ENCODE results near the gene MNX1. TPM values are rescaled to one million over a fixed set of nuclear protein-coding genes. Genes with fewer than 3 reads are reported as not detected.

MNX1 gene
- total and polyA plus RNA-seq, 2 donors = 0.07 to 0.09 TPM

- H3K36me3 ChIP-seq (ENCODE audit: control insufficient read depth in 2 of 2, insufficient read depth in 2 of 2, low read length in 1 of 2) = peaks cover 57 to 68% of the 10 kb centered on the region in 2 donors
- no peaks in the 10 kb centered on the region for H3K27me3 ChIP-seq (ENCODE audit: control insufficient read depth in 2 of 2, insufficient read depth in 1 of 2, low read length in 1 of 2)
- H3K4me1 ChIP-seq (ENCODE audit: control insufficient read depth in 2 of 2, insufficient read depth in 2 of 2, low read length in 2 of 2) = no peaks in the 10 kb centered on the region
- H3K9me3 ChIP-seq (ENCODE audit: control insufficient read depth in 2 of 2, insufficient read depth in 1 of 2, low read length in 1 of 2) = no peaks in the 10 kb centered on the region
- H3K27ac ChIP-seq (ENCODE audit: low read depth in 1 of 2, low read length in 1 of 2) = no peak overlapping the region
- WGBS = 98% methylated on average over 27 of the region's 27 CpGs
- no peak for DNase-seq (ENCODE audit: low read depth in 6 of 9, low spot score in 9 of 9)
- H3K4me3 ChIP-seq (ENCODE audit: low read length in 2 of 2) = no peak overlapping the region
These were observed 42.3 kb downstream of the MNX1 start for GRCh38 chr7:156968183-156968582.

- no peak overlapping the region for H3K4me3 ChIP-seq (ENCODE audit: low read length in 2 of 2)
- no peaks in the 10 kb centered on the region for H3K9me3 ChIP-seq (ENCODE audit: control insufficient read depth in 2 of 2, insufficient read depth in 1 of 2, low read length in 1 of 2)
- H3K36me3 ChIP-seq (ENCODE audit: control insufficient read depth in 2 of 2, insufficient read depth in 2 of 2, low read length in 1 of 2) = peaks cover 66 to 75% of the 10 kb centered on the region in 2 donors
- WGBS = 99% methylated on average over 8 of the region's 8 CpGs
- H3K4me1 ChIP-seq (ENCODE audit: control insufficient read depth in 2 of 2, insufficient read depth in 2 of 2, low read length in 2 of 2) = no peaks in the 10 kb centered on the region
- H3K27me3 ChIP-seq (ENCODE audit: control insufficient read depth in 2 of 2, insufficient read depth in 1 of 2, low read length in 1 of 2) = no peaks in the 10 kb centered on the region
- no peak for DNase-seq (ENCODE audit: low read depth in 6 of 9, low spot score in 9 of 9)
- H3K27ac ChIP-seq (ENCODE audit: low read depth in 1 of 2, low read length in 1 of 2) = no peak overlapping the region
These were observed 44.1 kb downstream of the MNX1 start for GRCh38 chr7:156966387-156966786.

GRCh38 chr7:156964971-156965370, 45.5 kb downstream of the MNX1 start:
- Histone ChIP-seq H3K36me3 (ENCODE audit: control insufficient read depth in 2 of 2, insufficient read depth in 2 of 2, low read length in 1 of 2) (peaks cover 74 to 78% of the 10 kb centered on the region in 2 donors), H3K4me1 (ENCODE audit: control insufficient read depth in 2 of 2, insufficient read depth in 2 of 2, low read length in 2 of 2) (no peaks in the 10 kb centered on the region), H3K27ac (ENCODE audit: low read depth in 1 of 2, low read length in 1 of 2) (no peak overlapping the region), H3K4me3 (ENCODE audit: low read length in 2 of 2) (no peak overlapping the region), H3K9me3 (ENCODE audit: control insufficient read depth in 2 of 2, insufficient read depth in 1 of 2, low read length in 1 of 2) (no peaks in the 10 kb centered on the region), H3K27me3 (ENCODE audit: control insufficient read depth in 2 of 2, insufficient read depth in 1 of 2, low read length in 1 of 2) (no peaks in the 10 kb centered on the region)
- WGBS = 97% methylated on average over 11 of the region's 11 CpGs
- DNase-seq (ENCODE audit: low read depth in 6 of 9, low spot score in 9 of 9) = no peak

- Histone ChIP-seq H3K9me3 (ENCODE audit: control insufficient read depth in 2 of 2, insufficient read depth in 1 of 2, low read length in 1 of 2) (no peaks in the 10 kb centered on the region), H3K27me3 (ENCODE audit: control insufficient read depth in 2 of 2, insufficient read depth in 1 of 2, low read length in 1 of 2) (no peaks in the 10 kb centered on the region), H3K27ac (ENCODE audit: low read depth in 1 of 2, low read length in 1 of 2) (no peak overlapping the region), H3K4me3 (ENCODE audit: low read length in 2 of 2) (no peak overlapping the region), H3K4me1 (ENCODE audit: control insufficient read depth in 2 of 2, insufficient read depth in 2 of 2, low read length in 2 of 2) (no peaks in the 10 kb centered on the region), H3K36me3 (ENCODE audit: control insufficient read depth in 2 of 2, insufficient read depth in 2 of 2, low read length in 1 of 2) (peaks cover 79 to 83% of the 10 kb centered on the region in 2 donors)
- DNase-seq (ENCODE audit: low read depth in 6 of 9, low spot score in 9 of 9) = no peak
- WGBS = 98% methylated on average over 12 of the region's 12 CpGs
These were observed 47.0 kb downstream of the MNX1 start for GRCh38 chr7:156963472-156963871.

- H3K27me3 ChIP-seq (ENCODE audit: control insufficient read depth in 2 of 2, insufficient read depth in 1 of 2, low read length in 1 of 2) = no peaks in the 10 kb centered on the region
- no peak overlapping the region for H3K4me3 ChIP-seq (ENCODE audit: low read length in 2 of 2)
- H3K27ac ChIP-seq (ENCODE audit: low read depth in 1 of 2, low read length in 1 of 2) = no peak overlapping the region
- 97% methylated on average over 16 of the region's 16 CpGs for WGBS
- DNase-seq (ENCODE audit: low read depth in 6 of 9, low spot score in 9 of 9) = no peak
- H3K4me1 ChIP-seq (ENCODE audit: control insufficient read depth in 2 of 2, insufficient read depth in 2 of 2, low read length in 2 of 2) = no peaks in the 10 kb centered on the region
- peaks cover 83 to 84% of the 10 kb centered on the region in 2 donors for H3K36me3 ChIP-seq (ENCODE audit: control insufficient read depth in 2 of 2, insufficient read depth in 2 of 2, low read length in 1 of 2)
- H3K9me3 ChIP-seq (ENCODE audit: control insufficient read depth in 2 of 2, insufficient read depth in 1 of 2, low read length in 1 of 2) = no peaks in the 10 kb centered on the region
These were observed 47.6 kb downstream of the MNX1 start for GRCh38 chr7:156962897-156963296.

GRCh38 chr7:156962145-156962544, 48.3 kb downstream of the MNX1 start:
- no peaks in the 10 kb centered on the region for H3K9me3 ChIP-seq (ENCODE audit: control insufficient read depth in 2 of 2, insufficient read depth in 1 of 2, low read length in 1 of 2)
- no peak overlapping the region for H3K27ac ChIP-seq (ENCODE audit: low read depth in 1 of 2, low read length in 1 of 2)
- H3K4me3 ChIP-seq (ENCODE audit: low read length in 2 of 2) = no peak overlapping the region
- no peak for DNase-seq (ENCODE audit: low read depth in 6 of 9, low spot score in 9 of 9)
- 94% methylated on average over 18 of the region's 18 CpGs for WGBS
- no peaks in the 10 kb centered on the region for H3K4me1 ChIP-seq (ENCODE audit: control insufficient read depth in 2 of 2, insufficient read depth in 2 of 2, low read length in 2 of 2)
- no peaks in the 10 kb centered on the region for H3K27me3 ChIP-seq (ENCODE audit: control insufficient read depth in 2 of 2, insufficient read depth in 1 of 2, low read length in 1 of 2)
- peaks cover 78 to 83% of the 10 kb centered on the region in 2 donors for H3K36me3 ChIP-seq (ENCODE audit: control insufficient read depth in 2 of 2, insufficient read depth in 2 of 2, low read length in 1 of 2)

GRCh38 chr7:156956727-156957126, 53.7 kb downstream of the MNX1 start:
- peaks cover 61 to 74% of the 10 kb centered on the region in 2 donors for H3K36me3 ChIP-seq (ENCODE audit: control insufficient read depth in 2 of 2, insufficient read depth in 2 of 2, low read length in 1 of 2)
- peaks cover 0 to under 1% of the 10 kb centered on the region in 2 donors for H3K4me1 ChIP-seq (ENCODE audit: control insufficient read depth in 2 of 2, insufficient read depth in 2 of 2, low read length in 2 of 2)
- WGBS = 97% methylated on average over 2 of the region's 2 CpGs
- no peak overlapping the region for H3K27ac ChIP-seq (ENCODE audit: low read depth in 1 of 2, low read length in 1 of 2)
- H3K27me3 ChIP-seq (ENCODE audit: control insufficient read depth in 2 of 2, insufficient read depth in 1 of 2, low read length in 1 of 2) = no peaks in the 10 kb centered on the region
- no peaks in the 10 kb centered on the region for H3K9me3 ChIP-seq (ENCODE audit: control insufficient read depth in 2 of 2, insufficient read depth in 1 of 2, low read length in 1 of 2)
- no peak overlapping the region for H3K4me3 ChIP-seq (ENCODE audit: low read length in 2 of 2)
- DNase-seq (ENCODE audit: low read depth in 6 of 9, low spot score in 9 of 9) = no peak

- Histone ChIP-seq H3K27ac (ENCODE audit: low read depth in 1 of 2, low read length in 1 of 2) (no peak overlapping the region), H3K36me3 (ENCODE audit: control insufficient read depth in 2 of 2, insufficient read depth in 2 of 2, low read length in 1 of 2) (peaks cover 47 to 61% of the 10 kb centered on the region in 2 donors), H3K9me3 (ENCODE audit: control insufficient read depth in 2 of 2, insufficient read depth in 1 of 2, low read length in 1 of 2) (no peaks in the 10 kb centered on the region), H3K4me1 (ENCODE audit: control insufficient read depth in 2 of 2, insufficient read depth in 2 of 2, low read length in 2 of 2) (peaks cover 12 to 16% of the 10 kb centered on the region in 2 donors), H3K4me3 (ENCODE audit: low read length in 2 of 2) (no peak overlapping the region), H3K27me3 (ENCODE audit: control insufficient read depth in 2 of 2, insufficient read depth in 1 of 2, low read length in 1 of 2) (no peaks in the 10 kb centered on the region)
- WGBS = 96% methylated on average over 2 of the region's 2 CpGs
- no peak for DNase-seq (ENCODE audit: low read depth in 6 of 9, low spot score in 9 of 9)
These were observed 55.5 kb downstream of the MNX1 start for GRCh38 chr7:156954941-156955340.

Data from thymus (tissue), 11 donors.